HUES6 (cell line): ENCODE measurements around the gene DNAJB11.

Experiments used
- H3K27ac ChIP-seq: 2 replicates; pipeline ENCODE4 v1.7.0; 2013; ENCODE audit warnings: low read depth, mild to moderate bottlenecking, low read length, inconsistent platforms
- H3K27me3 ChIP-seq: 2 replicates; pipeline ENCODE4 v1.6.1; 2013; ENCODE audit warnings: low read length; ENCODE audit not compliant: control insufficient read depth, insufficient read depth
- H3K36me3 ChIP-seq: 2 replicates; pipeline ENCODE4 v1.6.1; 2013; ENCODE audit warnings: low read length; ENCODE audit not compliant: control insufficient read depth, insufficient read depth
- H3K4me1 ChIP-seq: 2 replicates; pipeline ENCODE4 v1.6.1; 2013; ENCODE audit warnings: low read length; ENCODE audit not compliant: control insufficient read depth, insufficient read depth
- H3K4me3 ChIP-seq: 2 replicates; pipeline ENCODE4 v1.5.1; 2013; ENCODE audit warnings: low read depth, low read length
- H3K9ac ChIP-seq: one replicate; pipeline ENCODE4 v1.6.1; 2013; ENCODE audit warnings: mild to moderate bottlenecking, low read length
- H3K9me3 ChIP-seq: 2 replicates; pipeline ENCODE4 v1.6.1; 2013; ENCODE audit warnings: low read depth, low read length; ENCODE audit not compliant: control insufficient read depth, insufficient read depth

The DNAJB11 gene

GRCh38 chr3:186532598-186533072 is 37.9 kb upstream of the DNAJB11 start:
- Histone ChIP-seq H3K9me3 (no peaks in the 10 kb centered on the region), H3K27ac (0 out of 2 replicates have a peak overlapping the region, but pooled peaks have one; percentile 34), H3K27me3 (no peaks in the 10 kb centered on the region), H3K4me3 (no peak overlapping the region), H3K9ac (peak overlapping the region; percentile 43), H3K36me3 (no peaks in the 10 kb centered on the region), H3K4me1 (peaks cover 11% of the 10 kb centered on the region)

GRCh38 chr3:186534113-186534669 is 36.3 kb upstream of the DNAJB11 start:
- H3K27ac ChIP-seq, result no peak overlapping the region

DNA sequence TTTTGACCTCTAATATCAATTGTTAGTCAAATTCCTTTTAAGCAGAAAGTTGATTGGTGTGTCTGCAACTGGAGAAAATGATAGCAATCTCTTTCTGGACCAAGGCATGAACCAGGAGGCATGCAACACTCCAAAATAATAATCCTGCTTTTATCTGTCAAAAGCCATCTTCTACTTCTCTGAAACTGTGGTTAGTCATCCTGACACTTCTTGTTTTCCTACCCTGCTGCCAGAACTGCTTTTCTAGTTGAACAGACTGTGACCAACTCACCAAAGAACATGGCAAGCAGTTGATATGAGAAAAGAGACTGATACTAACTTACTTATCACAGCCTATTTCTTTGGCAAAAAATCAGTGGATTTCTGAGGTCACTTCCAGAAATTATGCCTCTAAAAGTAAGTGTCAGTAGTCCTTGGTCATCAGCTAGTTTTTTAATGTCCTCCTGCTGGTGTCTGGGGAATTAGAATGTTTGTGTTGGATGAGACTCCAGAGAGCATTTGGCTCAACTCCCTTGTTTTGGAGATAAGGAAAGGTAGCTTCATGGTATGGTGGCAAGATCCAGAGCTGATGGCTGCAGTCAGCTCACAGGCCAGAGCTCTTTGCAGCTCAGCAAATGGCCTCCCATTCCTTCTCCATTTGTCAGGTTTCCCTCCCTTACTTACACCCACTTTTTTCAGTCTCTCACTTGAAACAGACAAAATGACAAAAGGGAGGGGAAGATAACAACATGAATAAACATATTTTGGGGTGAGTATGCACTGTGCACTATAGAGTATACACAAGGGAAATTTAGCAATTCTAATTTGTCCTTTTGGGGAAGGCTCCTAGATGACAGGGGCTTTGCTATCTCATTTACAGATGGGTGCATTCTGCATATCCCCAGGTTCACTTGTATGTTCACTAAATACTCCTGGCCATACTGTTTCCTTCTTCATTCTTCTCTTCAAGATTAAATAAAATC is 33.4 kb upstream of the DNAJB11 start:
- H3K4me3 ChIP-seq, result no peak overlapping the region
- H3K27ac ChIP-seq, result no peak overlapping the region
- H3K4me1 ChIP-seq, result peaks cover 8% of the 10 kb centered on the region

More at GRCh38 chr3:186534113-186534669, 36.3 kb upstream of the DNAJB11 start:
- Histone ChIP-seq H3K4me1 (peaks cover 11% of the 10 kb centered on the region), H3K9ac (no peak overlapping the region), H3K4me3 (no peak overlapping the region), H3K9me3 (no peaks in the 10 kb centered on the region), H3K27me3 (no peaks in the 10 kb centered on the region), H3K36me3 (no peaks in the 10 kb centered on the region)

DNA sequence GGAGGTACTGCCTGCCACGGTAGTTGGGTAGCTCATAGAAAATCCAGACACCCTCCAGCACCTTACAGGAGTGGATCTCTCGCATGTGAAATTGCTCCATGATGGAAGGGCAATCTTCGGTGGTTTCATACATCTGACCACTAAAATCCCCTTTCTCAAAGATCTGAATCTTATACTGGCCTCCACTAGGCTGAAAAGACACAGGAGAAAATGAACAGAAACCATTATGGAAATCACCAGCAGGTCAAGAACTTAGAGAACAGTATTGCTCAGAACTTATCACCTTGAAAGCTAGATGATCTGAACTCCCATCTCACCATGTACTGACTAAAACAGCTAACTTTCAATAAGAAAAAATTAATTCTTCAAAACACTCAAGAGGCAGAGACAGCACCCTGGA is 31.7 kb upstream of the DNAJB11 start:
- Histone ChIP-seq H3K27me3 (no peaks in the 10 kb centered on the region), H3K4me1 (peaks cover 3% of the 10 kb centered on the region), H3K27ac (no peak overlapping the region), H3K9ac (no peak overlapping the region), H3K9me3 (no peaks in the 10 kb centered on the region), H3K36me3 (no peaks in the 10 kb centered on the region), H3K4me3 (no peak overlapping the region)

More for the DNA sequence above, 33.4 kb upstream of the DNAJB11 start:
- Histone ChIP-seq H3K9me3 (no peaks in the 10 kb centered on the region), H3K9ac (no peak overlapping the region), H3K27me3 (no peaks in the 10 kb centered on the region), H3K36me3 (no peaks in the 10 kb centered on the region)

GRCh38 chr3:186540221-186540834 is 30.2 kb upstream of the DNAJB11 start:
- Histone ChIP-seq H3K4me3 (no peak overlapping the region), H3K9ac (no peak overlapping the region), H3K9me3 (no peaks in the 10 kb centered on the region), H3K27ac (no peak overlapping the region), H3K27me3 (no peaks in the 10 kb centered on the region), H3K4me1 (peaks cover 3% of the 10 kb centered on the region), H3K36me3 (no peaks in the 10 kb centered on the region)

DNA sequence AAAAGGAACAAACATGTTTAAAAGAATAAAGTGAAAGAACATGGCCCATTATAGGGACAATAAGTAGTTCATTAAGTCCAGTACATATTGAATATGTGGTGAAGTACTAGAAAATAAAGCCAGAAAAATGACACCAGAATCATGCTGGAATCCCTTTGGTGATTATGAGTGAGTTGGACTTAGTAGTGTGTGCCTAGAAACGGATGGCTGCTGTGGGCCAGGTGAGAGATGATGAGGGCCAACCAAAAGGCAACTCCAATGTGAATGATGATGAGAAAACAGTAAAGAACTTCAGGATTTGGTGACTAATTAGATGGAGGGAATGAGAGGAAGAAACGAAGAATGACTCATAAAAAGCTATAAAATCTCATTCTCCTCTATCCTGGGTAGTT is 29.7 kb upstream of the DNAJB11 start:
- Histone ChIP-seq H3K9me3 (no peaks in the 10 kb centered on the region), H3K4me3 (no peak overlapping the region), H3K9ac (no peak overlapping the region), H3K4me1 (peaks cover 3% of the 10 kb centered on the region), H3K36me3 (no peaks in the 10 kb centered on the region), H3K27me3 (no peaks in the 10 kb centered on the region), H3K27ac (no peak overlapping the region)

- Histone ChIP-seq H3K27ac (no peak within 1 kb of the TSS), H3K36me3 (peaks cover 3% of the 10 kb centered on the region; the same call in 1 of the 2 replicates), H3K9me3 (no peaks in the 10 kb centered on the region), H3K4me1 (peaks cover 3% of the 10 kb centered on the region; the same call in 1 of the 2 replicates), H3K9ac (no peak within 1 kb of the TSS), H3K4me3 (no peak within 1 kb of the TSS), H3K27me3 (no peaks in the 10 kb centered on the region)
Measured at GRCh38 chr3:186544281-186544680, 26.2 kb upstream of the DNAJB11 start, which contains the start of gene CRYGS. Gene CRYGS, minus strand, starts transcription at chr3:186544380. Its CDS starts 54 bp downstream, at chr3:186544326.

DNA sequence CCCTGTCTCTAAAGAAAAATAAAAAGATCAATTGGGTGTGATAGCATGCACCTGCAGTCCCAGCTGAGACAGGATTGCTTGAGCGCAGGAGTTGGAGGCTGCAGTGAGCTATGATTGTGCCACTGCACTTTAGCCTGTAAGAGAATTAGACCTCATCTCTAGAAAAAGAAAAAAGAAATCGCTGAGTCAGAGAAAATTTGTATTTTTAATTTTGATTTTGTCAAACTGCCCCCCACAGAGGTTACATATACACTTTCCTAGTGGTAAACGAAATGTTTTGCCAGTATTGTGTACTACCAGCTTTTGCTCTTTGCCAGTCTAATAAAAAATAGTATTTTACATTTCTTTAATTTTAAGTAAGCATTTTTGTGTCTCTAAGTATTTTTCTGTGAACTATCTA is 21.0 kb upstream of the DNAJB11 start:
- H3K27ac ChIP-seq, result no peak overlapping the region
- no peak overlapping the region for H3K9ac ChIP-seq
- H3K9me3 ChIP-seq, result no peaks in the 10 kb centered on the region
- H3K36me3 ChIP-seq, result peaks cover 16% of the 10 kb centered on the region
- no peak overlapping the region for H3K4me3 ChIP-seq
- H3K4me1 ChIP-seq, result no peaks in the 10 kb centered on the region
- H3K27me3 ChIP-seq, result no peaks in the 10 kb centered on the region

DNA sequence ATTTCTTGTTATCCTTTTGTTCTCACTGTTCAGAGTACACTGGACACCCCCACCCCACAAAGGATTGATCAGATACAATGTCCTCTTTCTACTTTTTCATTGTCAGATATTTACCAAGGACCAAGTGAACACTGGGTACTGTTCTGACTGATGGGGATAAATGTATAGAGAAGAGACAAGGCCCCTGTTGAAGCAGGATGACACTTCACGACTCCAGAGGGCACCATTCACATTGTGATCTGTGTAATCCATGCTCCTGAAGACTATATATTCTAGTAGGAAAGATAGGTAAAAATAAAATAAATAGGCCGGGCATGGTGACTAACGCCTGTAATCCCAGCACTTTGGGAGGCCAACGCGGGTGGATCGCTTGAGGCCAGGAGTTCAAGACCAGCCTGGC is 19.1 kb upstream of the DNAJB11 start:
- H3K9me3 ChIP-seq, result no peaks in the 10 kb centered on the region
- H3K4me1 ChIP-seq, result no peaks in the 10 kb centered on the region
- no peak overlapping the region for H3K9ac ChIP-seq
- no peaks in the 10 kb centered on the region for H3K27me3 ChIP-seq
- H3K4me3 ChIP-seq, result no peak overlapping the region
- H3K36me3 ChIP-seq, result peaks cover 27% of the 10 kb centered on the region
- no peak overlapping the region for H3K27ac ChIP-seq

GRCh38 chr3:186552408-186553031 is 18.0 kb upstream of the DNAJB11 start:
- Histone ChIP-seq H3K36me3 (peaks cover 34% of the 10 kb centered on the region), H3K4me3 (no peak overlapping the region), H3K27me3 (no peaks in the 10 kb centered on the region), H3K9ac (no peak overlapping the region), H3K27ac (no peak overlapping the region), H3K9me3 (no peaks in the 10 kb centered on the region), H3K4me1 (no peaks in the 10 kb centered on the region)
